ENCODE measurements around the gene RASA3.

- TF ChIP-seq ZNF274 (IDR thresholded peaks at IDR 0.05; ENCODE audit: low read depth, low read length) = no peak
- TF ChIP-seq SUZ12 (IDR thresholded peaks at IDR 0.05; ENCODE audit: extremely low read depth, insufficient read depth, insufficient read length) = no peak
- no peak for TF ChIP-seq YY1 (IDR thresholded peaks at IDR 0.05; ENCODE audit: insufficient read depth, insufficient read length)
Observed at GRCh38 chr13:114164681-114165429, 32.4 kb upstream of the RASA3 start.

Data from NT2/D1 (cell line).